Psoas muscle (tissue), 8 donors: ENCODE data around the gene MIB1. TPM values are rescaled to one million over a fixed set of nuclear protein-coding genes. Genes with fewer than 3 reads are reported as not detected.

Source experiments
- ATAC-seq, 4 donors: fragments of 200-7000 bp; cut with Tn5 transposase; one replicate each; pipeline ENCODE4 v1.9.1; 2020; ENCODE audit warnings: moderate library complexity in 3 of 4, mild to moderate bottlenecking in 2 of 4
- DNase-seq, 2 donors: peaks; one replicate each; pipeline ENCODE4 v3.0.0-alpha.2; 2020
- H3K27ac ChIP-seq: fragments of 200-600 bp; one replicate; pipeline ENCODE4 v1.8.0; 2022
- H3K27me3 ChIP-seq, 3 donors: fragments of 200-600 bp in 1 of 3; one replicate each; pipeline versions ENCODE4 v1.6.1 to v1.8.0; 2013 to 2022; ENCODE audit warnings: low read length in 2 of 3, mild to moderate bottlenecking in 2 of 3, moderate library complexity in 1 of 3; ENCODE audit not compliant: insufficient read depth in 3 of 3
- H3K36me3 ChIP-seq, 2 donors: fragments of 200-600 bp in 1 of 2; one replicate each; pipeline versions ENCODE4 v1.6.1 to v1.8.0; 2013 to 2022; ENCODE audit warnings: low read depth in 1 of 2, mild to moderate bottlenecking in 1 of 2, moderate library complexity in 1 of 2; ENCODE audit not compliant: insufficient read depth in 1 of 2
- H3K4me1 ChIP-seq: fragments of 200-600 bp; one replicate; pipeline ENCODE4 v1.8.0; 2022
- H3K4me3 ChIP-seq: fragments of 200-600 bp; one replicate; pipeline ENCODE4 v1.8.0; 2022; ENCODE audit warnings: mild to moderate bottlenecking
- H3K9me3 ChIP-seq: fragments of 200-600 bp; one replicate; pipeline ENCODE4 v1.8.0; 2022
- CTCF ChIP-seq: fragments of 200-600 bp; IDR thresholded peaks from one replicate; pipeline ENCODE4 v1.8.0; 2022; ENCODE audit warnings: antibody characterized with exemption
- WGBS, 3 donors: extraction: QIAGEN DNeasy Blood & Tissue Kit; methylation state at CpG; one replicate each; pipeline versions ENCODE4 v1.1.6 to v1.1.7; 2013; 5-methylcytosine and 5-hydroxymethylcytosine counted together
- intact Hi-C, 2 donors: fragments of 100-400 bp; cut with DNase I; formaldehyde crosslinking; loops; one replicate each; pipeline versions ENCODE4 v1.11.0 to v1.14.2; 2022
- polyA plus RNA-seq, 3 donors: library from polyadenylated mRNA; stranded (reverse); fragments of 200-250 nt; gene quantifications; one replicate each; pipeline ENCODE4 v1.2.3, GENCODE V29; 2013
- total RNA-seq, 4 donors: library from RNA; stranded (reverse); fragmentation: NEBNext Ultra II Directional in 2 of 4; extraction: Animal tissue kit (Norgen Biotek cat#: 25700) in 2 of 4; gene quantifications; one replicate each; pipeline versions ENCODE4 v1.2.1 to v1.2.4, GENCODE V29; 2021 to 2023
- donor health status: healthy with polysubstance abuse.
- donor health status: DM: no; HTN: no; CAD: no; lungs with moderate emphysema.
- donor health status: Bipolar disorder and iron deficiency.
- donor health status: healthy.
- donor health status: DM: yes; HTN: yes; CAD: no.
- donor health status: DM: no; HTN: no; CAD: no.
- donor health status: DM: no; HTN: no; CAD: no.
- donor health status: DM: yes; HTN: yes; CAD: no.

Gene MIB1
- total and polyA plus RNA-seq, 7 donors, result 2.1 to 21.3 (median 16.1) TPM

- no peak for TF ChIP-seq CTCF
- DNase-seq, result no peak
- 83 to 92% (median 87%) methylated on average over 1 of the region's 1 CpG for WGBS, 3 donors
- no peak overlapping the region for H3K4me3 ChIP-seq
- no peak for ATAC-seq
- peaks cover 8% of the 10 kb centered on the region for H3K9me3 ChIP-seq
- intact Hi-C loops, result no loop called here
- H3K27ac ChIP-seq, result no peak overlapping the region
- H3K27me3 ChIP-seq, result no peaks in the 10 kb centered on the region
- H3K4me1 ChIP-seq, result no peaks in the 10 kb centered on the region
- no peaks in the 10 kb centered on the region for H3K36me3 ChIP-seq
Measured at GRCh38 chr18:21918693-21919092, 178.1 kb downstream of the MIB1 start.

Other genes starting within 250 kb of the MIB1 start
- gene ESCO1, start 140.1 kb upstream of the MIB1 start, total RNA-seq, result 10 to 100 TPM; 10.3 to 19.3 (median 15.7) TPM
- gene ESCO1, start 140.1 kb upstream of the MIB1 start, polyA plus RNA-seq, result 10 to 100 TPM in 2 of 3 donors, 1 to 10 TPM in 1; 9.9 to 26.7 (median 13.4) TPM
- gene SNRPD1, start 128.5 kb upstream of the MIB1 start, total RNA-seq, result 10 to 100 TPM; 18.4 to 46.8 (median 33.2) TPM
- gene SNRPD1, start 128.5 kb upstream of the MIB1 start, polyA plus RNA-seq, result 10 to 100 TPM; 17.7 to 43.5 (median 34.1) TPM
- gene ABHD3, start 36.0 kb upstream of the MIB1 start, total RNA-seq, result 10 to 100 TPM in 1 of 4 donors, 1 to 10 TPM in 3; 5.4 to 12.4 (median 6.2) TPM
- 1 to 10 TPM; 3.8 to 9.3 (median 4.2) TPM for gene ABHD3, start 36.0 kb upstream of the MIB1 start, polyA plus RNA-seq